Suppressor macrophage treated with lipopolysaccharide for 4 hours (primary cell): ENCODE data around the gene ALG5.

ENCODE experiments used
- DNase-seq: peaks from one replicate; pipeline ENCODE4 v3.0.0-alpha.2; 2020

The ALG5 gene

GRCh38 chr13:36914648-36915047, 84.5 kb downstream of the ALG5 start:
- no peak for DNase-seq

DNA sequence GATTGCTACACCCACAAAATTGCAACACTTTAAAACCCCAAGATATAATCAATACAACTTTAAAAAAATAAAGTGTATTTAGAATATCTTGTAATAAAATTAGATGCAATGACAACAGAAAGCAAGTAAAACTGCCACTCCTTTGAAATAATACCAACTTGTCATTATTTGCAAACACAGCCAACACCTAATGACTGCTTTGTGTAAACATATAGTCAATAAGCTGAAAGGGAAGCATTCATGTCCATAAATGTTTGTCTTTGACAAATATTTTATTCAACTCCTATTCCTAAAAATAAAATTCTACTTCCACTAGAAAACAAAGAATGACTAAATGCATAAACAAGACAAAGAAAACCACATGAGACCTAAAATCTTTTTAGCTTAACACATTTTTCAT, 85.7 kb downstream of the ALG5 start:
- no peak for DNase-seq

GRCh38 chr13:36912973-36913372, 86.2 kb downstream of the ALG5 start:
- DNase-seq: no peak

DNA sequence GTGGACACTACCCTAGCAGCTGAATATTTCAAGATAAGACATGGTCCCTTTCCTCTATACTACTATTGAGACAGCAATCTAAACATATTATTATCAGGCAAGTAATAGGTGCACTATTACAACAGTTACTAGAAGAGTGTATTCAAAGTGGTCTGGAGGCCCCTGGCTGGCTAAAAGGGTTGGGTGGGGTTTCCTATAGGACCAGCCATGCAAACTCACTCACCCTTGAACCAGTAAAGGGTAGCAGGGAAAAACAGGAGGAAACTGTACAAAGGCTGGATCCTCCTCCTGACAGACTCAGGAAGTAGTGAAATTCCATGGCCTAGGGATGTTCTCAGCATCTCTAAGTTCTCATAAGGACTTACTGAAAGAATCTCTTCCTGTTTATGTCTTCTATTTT, 86.8 kb downstream of the ALG5 start:
- DNase-seq: no peak

DNA sequence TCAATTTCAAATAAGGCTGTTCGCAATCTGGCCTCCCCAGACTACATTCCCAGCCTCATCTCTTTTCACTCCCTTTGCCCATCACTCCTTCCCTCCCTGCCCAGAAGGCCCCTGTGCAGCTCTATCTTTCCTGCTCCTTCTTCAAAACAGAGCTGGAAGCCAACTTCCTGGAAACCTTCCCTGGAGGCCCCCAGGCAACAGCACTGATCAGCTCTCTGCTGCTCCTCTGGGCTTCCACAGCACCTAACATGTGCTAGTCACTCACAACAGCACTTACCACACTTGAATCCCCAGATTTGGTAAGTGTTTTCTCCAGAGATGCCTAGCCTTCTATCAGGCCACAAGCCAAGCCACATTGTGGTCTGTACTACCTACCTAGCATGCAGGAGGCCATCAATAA, 88.6 kb downstream of the ALG5 start:
- no peak for DNase-seq

DNA sequence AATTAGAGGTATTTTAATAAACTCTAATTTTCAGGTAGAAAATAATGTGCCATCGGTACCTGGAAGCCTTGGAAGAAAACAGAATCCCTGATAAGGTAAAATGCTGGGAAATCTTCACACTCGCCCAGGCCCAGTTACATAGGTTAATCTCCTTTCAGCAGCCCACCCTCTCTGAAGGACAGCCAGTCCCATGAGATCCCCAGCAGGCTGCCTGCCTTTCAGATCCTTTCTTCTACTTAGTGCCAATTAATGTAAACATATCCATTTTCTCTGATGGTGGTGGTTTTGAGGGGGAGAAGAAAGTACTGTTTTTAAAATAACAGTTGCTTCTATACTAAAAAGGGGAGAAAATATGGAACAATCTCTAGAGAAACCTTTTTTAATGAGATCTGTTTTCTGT, 91.3 kb downstream of the ALG5 start:
- no peak for DNase-seq

DNA sequence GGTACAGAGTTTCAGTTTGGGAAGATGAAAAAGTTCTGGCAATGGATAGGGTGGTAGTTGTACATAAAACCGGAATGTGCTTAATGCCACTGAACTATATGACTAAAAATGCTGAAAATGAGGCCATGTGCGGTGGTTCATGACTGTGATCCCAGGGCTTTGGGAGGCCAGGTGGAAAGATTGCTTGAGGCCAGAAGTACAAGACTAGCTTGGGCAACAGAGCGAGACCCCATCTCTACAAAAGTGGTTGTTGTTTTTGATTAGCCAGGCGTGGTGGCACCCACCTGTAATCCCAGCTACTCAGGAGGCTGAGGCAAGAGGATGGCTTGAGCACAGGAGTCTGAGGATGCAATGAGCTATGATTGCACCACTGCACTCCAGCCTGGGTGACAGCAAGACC, 91.9 kb downstream of the ALG5 start:
- no peak for DNase-seq

- DNase-seq: no peak
Measured at GRCh38 chr13:36905944-36906343, 93.2 kb downstream of the ALG5 start.

DNA sequence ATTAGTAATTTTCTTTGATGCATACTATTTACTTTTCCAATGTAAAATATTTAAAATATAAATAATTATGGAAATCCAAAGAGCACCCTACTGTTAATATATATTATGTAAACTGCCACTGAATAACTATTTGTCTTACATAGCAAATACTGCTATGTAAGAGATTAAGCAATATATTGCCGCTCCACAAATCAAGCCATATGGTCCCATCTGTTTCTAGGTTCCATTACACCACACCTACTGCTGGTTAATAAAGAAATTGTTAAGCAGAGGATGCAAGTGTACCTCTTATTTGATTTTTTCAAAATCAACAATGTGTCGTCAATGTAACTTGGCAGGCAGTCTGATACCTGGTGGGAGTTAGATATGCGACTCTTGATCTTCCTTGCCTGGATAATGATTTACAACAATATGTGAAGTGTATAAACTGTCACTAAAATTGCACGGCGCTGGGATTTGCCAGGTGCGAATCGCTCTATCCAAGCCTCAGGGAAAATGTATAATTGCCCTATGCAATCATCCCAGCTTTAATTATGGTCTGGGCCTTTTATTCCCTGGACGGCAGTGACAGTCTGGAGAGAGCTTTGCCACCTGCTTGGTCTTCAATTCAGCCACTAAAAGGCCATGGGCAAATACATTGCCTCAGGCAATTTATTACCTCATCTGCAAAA, 95.1 kb downstream of the ALG5 start:
- DNase-seq: no peak
